HEK293T (cell line): ENCODE data around the gene SPRYD7.

ENCODE experiments used
- CTBP1 ChIP-seq: fragments of 450-650 bp; IDR thresholded peaks from 2 replicates; pipeline ENCODE4 v1.6.1; 2016; ENCODE audit warnings: borderline replicate concordance
- ELF4 ChIP-seq: fragments of 450-650 bp; IDR thresholded peaks from 2 replicates; pipeline ENCODE4 v1.6.1; 2017; ENCODE audit warnings: antibody characterized with exemption
- FOXK2 ChIP-seq: fragments of 450-650 bp; IDR thresholded peaks from 2 replicates; pipeline ENCODE4 v1.6.1; 2016; ENCODE audit warnings: mild to moderate bottlenecking
- HDGF ChIP-seq: fragments of 450-650 bp; IDR thresholded peaks from 2 replicates; pipeline ENCODE4 v1.6.1; 2017; ENCODE audit warnings: antibody characterized with exemption, borderline replicate concordance
- NFRKB ChIP-seq: fragments of 450-650 bp; IDR thresholded peaks from 2 replicates; pipeline ENCODE4 v1.6.1; 2016; ENCODE audit warnings: mild to moderate bottlenecking, moderate library complexity
- SUZ12 ChIP-seq: fragments of 450-650 bp; IDR thresholded peaks from 2 replicates; pipeline ENCODE4 v1.6.1; 2016; ENCODE audit warnings: mild to moderate bottlenecking
- ZNF384 ChIP-seq: fragments of 450-650 bp; IDR thresholded peaks from 2 replicates; pipeline ENCODE4 v1.6.1; 2016

DNA sequence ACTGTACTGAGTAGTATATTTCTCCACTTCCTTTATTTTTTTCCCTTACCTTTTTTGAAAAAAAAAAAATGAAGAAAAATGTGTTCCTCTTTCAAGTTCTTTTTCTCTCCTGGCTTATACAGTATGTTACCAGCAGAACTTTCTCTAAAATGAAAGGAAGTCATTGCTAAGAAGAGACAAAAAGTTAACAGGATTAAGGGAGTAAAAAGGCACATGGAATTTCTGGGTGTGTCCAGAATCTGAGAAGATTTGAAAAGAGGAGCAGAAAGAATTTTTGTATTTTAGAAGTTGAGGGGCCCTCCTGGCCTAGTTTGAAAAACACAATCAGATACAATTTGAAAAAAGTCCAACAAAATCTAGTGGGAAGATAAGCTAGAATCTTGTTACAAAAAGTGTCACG, 39.7 kb upstream of the SPRYD7 start:
- no peak for TF ChIP-seq CTBP1
- TF ChIP-seq ELF4 = no peak
- no peak for TF ChIP-seq NFRKB
- no peak for TF ChIP-seq FOXK2
- no peak for TF ChIP-seq ZNF384
- no peak for TF ChIP-seq SUZ12
- TF ChIP-seq HDGF = no peak
